Esophagus squamous epithelium (tissue), 5 donors: ENCODE measurements around the gene KSR1. TPM values are rescaled to one million over a fixed set of nuclear protein-coding genes. Genes with fewer than 3 reads are reported as not detected.

Source experiments
- DNase-seq: peaks from one replicate; lab custom pipeline; 2025; lab: John Stamatoyannopoulos, UW
- H3K27ac ChIP-seq, 4 donors: fragments of 200-600 bp; sonication (generic); one replicate each; pipeline ENCODE4 v1.5.1; 2016 to 2019; ENCODE audit warnings: mild to moderate bottlenecking in 1 of 4
- H3K27me3 ChIP-seq, 4 donors: fragments of 200-600 bp; sonication (generic); 1 replicate in 3 of 4; 2 replicates in 1 of 4; pipeline versions ENCODE4 v1.5.1 to v1.6.0; 2017 to 2021; ENCODE audit warnings: antibody characterized with exemption in 1 of 4
- H3K36me3 ChIP-seq, 3 donors: fragments of 200-600 bp; sonication (generic); one replicate each; pipeline ENCODE4 v1.5.1; 2016 to 2019
- H3K4me1 ChIP-seq, 3 donors: fragments of 200-600 bp; sonication (generic); one replicate each; pipeline ENCODE4 v1.5.1; 2017 to 2019
- H3K4me3 ChIP-seq, 4 donors: fragments of 200-600 bp; sonication (generic); 1 replicate in 3 of 4; 2 replicates in 1 of 4; pipeline ENCODE4 v1.5.1; 2016 to 2019; ENCODE audit warnings: mild to moderate bottlenecking in 2 of 4, moderate library complexity in 1 of 4
- H3K9me3 ChIP-seq, 3 donors: fragments of 200-600 bp; sonication (generic); one replicate each; pipeline ENCODE4 v1.5.1; 2016 to 2019
- CTCF ChIP-seq, 6 experiments: fragments of 450-650 bp in 4 of 6; fragments of 200-600 bp in 2 of 6; sonication (generic) in 2 of 6; IDR thresholded peaks; one replicate each; pipeline ENCODE4 v1.5.1; 2016 to 2019; ENCODE audit warnings: antibody characterized with exemption in 6 of 6, mild to moderate bottlenecking in 4 of 6, moderate library complexity in 4 of 6
- POLR2A ChIP-seq, 4 donors: fragments of 450-650 bp; IDR thresholded peaks; one replicate each; pipeline ENCODE4 v1.6.1; 2017; ENCODE audit warnings: antibody characterized with exemption in 4 of 4, mild to moderate bottlenecking in 4 of 4, moderate library complexity in 3 of 4
- WGBS, 2 donors: methylation state at CpG; one replicate each; pipeline ENCODE4 v1.1.5; 2018; 5-methylcytosine and 5-hydroxymethylcytosine counted together
- intact Hi-C: fragments of 100-400 bp; cut with DNase I; formaldehyde crosslinking; loops from one replicate; pipeline ENCODE4 v1.15.0; 2022
- total RNA-seq, 4 donors: library from RNA; depleted of rRNA; stranded (reverse); fragments of >200 nt; gene quantifications; one replicate each; pipeline ENCODE4 v1.1.0, GENCODE V29; 2016
- donor health status: DM: yes; HTN: yes; CAD: no.

The KSR1 gene
- total RNA-seq, 4 donors from 2014 or later = 22.3 to 32.4 (median 31.0) TPM

GRCh38 chr17:27512511-27513346 is 56.5 kb downstream of the KSR1 start:
- H3K36me3 ChIP-seq = peaks cover 0 to 6% (median 0%) of the 10 kb centered on the region in 3 donors
- H3K9me3 ChIP-seq = no peaks in the 10 kb centered on the region
- TF ChIP-seq CTCF (IDR thresholded peaks at IDR 0.05) (no peak), POLR2A (IDR thresholded peaks at IDR 0.05) (no peak)
- peaks cover 0 to 44% (median 0%) of the 10 kb centered on the region in 3 donors for H3K4me1 ChIP-seq
- no peak for DNase-seq
- intact Hi-C loops = loop anchor here (10.0 kb wide), 1 partner anchor 62 kb away; no protein-coding TSS in a partner anchor
- no peak overlapping the region for H3K27ac ChIP-seq
- 80 to 86% methylated on average over 15 of the region's 15 CpGs for WGBS, 2 donors
- no peak overlapping the region for H3K4me3 ChIP-seq
- H3K27me3 ChIP-seq = no peaks in the 10 kb centered on the region

- TF ChIP-seq POLR2A (IDR thresholded peaks at IDR 0.05) (no peak), CTCF (IDR thresholded peaks at IDR 0.05) (no peak)
- intact Hi-C loops = loop anchor here (10.0 kb wide), 1 partner anchor 61 kb away; no protein-coding TSS in a partner anchor
- Histone ChIP-seq H3K9me3 (no peaks in the 10 kb centered on the region), H3K4me3 (no peak overlapping the region), H3K4me1 (peaks cover 6 to 55% (median 7%) of the 10 kb centered on the region in 3 donors), H3K36me3 (peaks cover 0 to 6% (median 0%) of the 10 kb centered on the region in 3 donors), H3K27ac (no peak overlapping the region), H3K27me3 (no peaks in the 10 kb centered on the region)
- no peak for DNase-seq
- 88 to 93% methylated on average over 4 to 7 of the region's 8 CpGs for WGBS, 2 donors
Observed at GRCh38 chr17:27513849-27514248, 57.6 kb downstream of the KSR1 start.

GRCh38 chr17:27514595-27515413 is 58.6 kb downstream of the KSR1 start:
- H3K4me1 ChIP-seq = peaks cover 13 to 65% (median 16%) of the 10 kb centered on the region in 3 donors
- intact Hi-C loops = loop anchor here (10.0 kb wide), 1 partner anchor 60 kb away; no protein-coding TSS in a partner anchor
- H3K9me3 ChIP-seq = no peaks in the 10 kb centered on the region
- peaks cover 0 to 6% (median 0%) of the 10 kb centered on the region in 3 donors for H3K36me3 ChIP-seq
- H3K4me3 ChIP-seq = no peak overlapping the region
- no peak for DNase-seq
- 48 to 59% methylated on average over 7 of the region's 7 CpGs for WGBS, 2 donors
- no peak for TF ChIP-seq POLR2A (IDR thresholded peaks at IDR 0.05)
- TF ChIP-seq CTCF (IDR thresholded peaks at IDR 0.05) = no peak
- H3K27me3 ChIP-seq = no peaks in the 10 kb centered on the region
- no peak overlapping the region for H3K27ac ChIP-seq

GRCh38 chr17:27518048-27518447 is 61.8 kb downstream of the KSR1 start:
- DNase-seq = no peak
- Histone ChIP-seq H3K4me1 (peaks cover 18 to 76% (median 23%) of the 10 kb centered on the region in 3 donors), H3K9me3 (no peaks in the 10 kb centered on the region), H3K4me3 (no peak overlapping the region), H3K36me3 (no peaks in the 10 kb centered on the region), H3K27me3 (no peaks in the 10 kb centered on the region), H3K27ac (peak overlapping the region in 1 of 4 donors; percentile 14)
- 48 to 68% methylated on average over 3 of the region's 3 CpGs for WGBS, 2 donors
- intact Hi-C loops = loop anchor here (10.0 kb wide), 1 partner anchor 57 kb away; no protein-coding TSS in a partner anchor
- no peak for TF ChIP-seq CTCF (IDR thresholded peaks at IDR 0.05)
- TF ChIP-seq POLR2A (IDR thresholded peaks at IDR 0.05) = no peak
